HG02759 (cell line): ENCODE data around the gene CHRNA10.

Source experiments
- ATAC-seq: cut with Tn5 transposase; IDR thresholded peaks from one replicate; pipeline ENCODE4 v1.9.1; 2021; ENCODE audit warnings: mild to moderate bottlenecking, moderate library complexity; ENCODE audit not compliant: unreplicated experiment

The CHRNA10 gene

DNA sequence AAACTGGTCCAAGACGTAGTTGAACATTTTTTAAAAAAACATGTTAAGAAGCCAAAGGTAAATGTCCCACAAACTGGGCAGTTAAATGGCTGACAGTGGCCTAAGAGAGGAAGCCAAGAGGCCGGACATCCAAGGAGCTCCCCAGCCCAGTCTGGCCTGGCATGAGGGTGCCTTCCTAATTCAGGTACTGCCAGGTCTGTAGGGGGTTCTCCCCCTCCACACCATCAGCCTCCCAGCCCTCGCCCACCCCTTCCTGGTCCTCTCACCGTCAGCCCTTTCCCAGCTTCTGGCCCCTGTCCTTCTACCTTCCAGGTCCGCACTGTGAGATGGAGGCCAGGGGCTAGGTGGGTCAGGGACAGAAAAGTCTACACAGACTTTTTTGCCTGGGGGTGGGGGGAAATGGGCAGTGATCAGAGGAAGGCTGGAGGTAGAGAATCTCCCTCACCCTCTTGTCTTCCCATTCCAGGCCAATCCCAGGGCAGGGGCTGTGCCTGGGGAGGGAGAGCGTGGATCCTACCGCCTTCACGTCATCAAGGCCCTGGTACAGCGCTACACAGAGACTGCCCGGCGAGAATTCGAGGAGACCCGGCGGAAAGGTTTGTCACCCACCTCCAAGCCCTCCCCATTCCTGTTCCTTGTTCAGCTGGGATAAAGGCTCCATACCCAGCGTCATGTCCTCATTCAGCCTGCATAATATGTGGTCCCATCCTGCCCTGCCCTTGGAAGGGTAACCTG, 35.4 kb downstream of the CHRNA10 start:
- ATAC-seq, result no peak

DNA sequence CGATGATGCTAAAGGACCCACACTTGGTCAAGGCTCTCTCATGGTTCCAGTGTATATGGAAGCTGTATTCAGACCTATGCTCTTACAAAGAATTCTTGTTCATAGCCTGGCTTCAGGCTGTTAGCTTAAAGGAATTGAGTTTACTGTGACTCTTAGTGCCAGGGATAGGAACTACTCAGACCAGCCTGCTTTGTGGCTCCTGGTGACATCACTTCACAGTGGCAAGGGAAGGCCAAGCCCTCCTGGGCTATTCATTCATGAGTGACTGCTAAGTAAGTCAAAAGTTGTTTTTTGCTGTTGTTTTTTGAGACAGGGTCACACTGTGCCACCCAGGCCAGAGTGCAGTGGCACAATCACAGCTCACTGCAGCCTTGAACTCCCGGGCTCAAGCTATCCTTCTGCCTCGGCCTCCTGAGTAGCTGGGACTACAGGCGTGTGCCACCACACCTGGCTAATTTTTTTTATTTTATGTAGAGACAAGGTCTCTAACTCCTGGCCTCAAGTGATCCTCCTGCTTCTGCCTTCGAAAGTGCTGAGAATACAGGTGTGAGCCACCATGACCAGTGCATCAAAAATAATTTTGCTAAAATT, 39.0 kb downstream of the CHRNA10 start:
- ATAC-seq, result no peak

DNA sequence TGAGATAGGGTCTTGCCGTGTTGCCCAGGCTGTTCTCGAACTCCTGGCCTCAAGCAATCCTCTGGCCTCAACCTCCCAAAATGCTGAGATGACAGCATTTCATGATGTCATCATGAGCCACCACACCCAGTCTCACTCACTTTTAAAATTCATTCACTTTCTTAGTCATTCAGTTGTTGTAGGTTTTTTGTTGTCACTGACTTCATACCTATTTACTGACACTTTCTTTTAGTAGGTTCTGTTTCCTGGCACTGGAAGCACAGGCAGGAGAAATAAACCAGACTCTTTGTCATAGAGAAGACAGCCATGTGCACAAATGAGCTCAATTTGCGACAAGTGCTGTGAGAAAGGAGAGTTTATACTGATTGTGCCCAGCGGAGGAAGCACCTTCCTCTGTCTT, 39.9 kb downstream of the CHRNA10 start:
- ATAC-seq, result no peak

- no peak for ATAC-seq
Measured at GRCh38 chr11:3627291-3627690, 43.9 kb downstream of the CHRNA10 start.

GRCh38 chr11:3626250-3626960, 44.8 kb downstream of the CHRNA10 start:
- ATAC-seq, result no peak

GRCh38 chr11:3623767-3624458, 47.3 kb downstream of the CHRNA10 start:
- no peak for ATAC-seq

DNA sequence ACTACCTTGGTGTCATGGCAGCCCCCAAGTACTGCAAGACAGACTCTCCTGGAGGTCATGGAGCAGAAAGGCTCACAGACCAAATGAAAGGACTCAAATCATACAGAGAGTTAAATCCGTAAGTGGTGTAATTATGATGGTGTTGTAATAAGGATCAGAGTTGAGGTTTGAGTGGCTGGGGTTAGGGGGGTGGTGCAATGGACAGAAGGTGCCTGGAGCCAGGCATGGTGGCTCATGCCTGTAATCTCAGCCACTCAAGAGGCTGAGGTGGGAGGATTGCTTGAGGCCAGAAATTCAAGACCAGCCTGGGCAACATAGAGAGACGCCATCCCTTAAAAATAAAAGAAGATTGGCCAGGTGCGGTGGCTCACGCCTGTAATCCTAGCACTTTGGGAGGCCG, 48.1 kb downstream of the CHRNA10 start:
- ATAC-seq, result no peak

DNA sequence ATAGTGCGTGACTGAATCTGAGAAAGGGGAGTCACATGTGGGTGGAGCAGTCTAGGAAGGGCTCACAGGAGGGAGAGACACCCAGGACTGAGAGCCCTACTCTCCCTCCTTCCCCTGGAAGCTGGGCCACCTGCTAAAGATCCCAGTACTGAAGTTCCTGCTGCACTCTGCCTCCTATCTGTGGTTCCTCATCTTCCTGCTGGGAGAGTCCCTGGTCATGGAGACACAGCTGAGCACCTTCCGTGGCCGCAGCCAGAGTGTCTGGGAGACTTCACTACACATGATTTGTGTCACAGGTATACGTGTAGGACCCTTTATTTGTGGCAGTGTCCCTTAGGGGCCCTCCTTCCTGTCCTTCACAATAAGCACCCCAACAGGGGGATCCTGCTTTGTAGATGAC, 48.7 kb downstream of the CHRNA10 start:
- no peak for ATAC-seq

- no peak for ATAC-seq
Measured at GRCh38 chr11:3617990-3618389, 53.2 kb downstream of the CHRNA10 start.

- no peak for ATAC-seq
Measured at GRCh38 chr11:3616721-3617460, 54.3 kb downstream of the CHRNA10 start.

DNA sequence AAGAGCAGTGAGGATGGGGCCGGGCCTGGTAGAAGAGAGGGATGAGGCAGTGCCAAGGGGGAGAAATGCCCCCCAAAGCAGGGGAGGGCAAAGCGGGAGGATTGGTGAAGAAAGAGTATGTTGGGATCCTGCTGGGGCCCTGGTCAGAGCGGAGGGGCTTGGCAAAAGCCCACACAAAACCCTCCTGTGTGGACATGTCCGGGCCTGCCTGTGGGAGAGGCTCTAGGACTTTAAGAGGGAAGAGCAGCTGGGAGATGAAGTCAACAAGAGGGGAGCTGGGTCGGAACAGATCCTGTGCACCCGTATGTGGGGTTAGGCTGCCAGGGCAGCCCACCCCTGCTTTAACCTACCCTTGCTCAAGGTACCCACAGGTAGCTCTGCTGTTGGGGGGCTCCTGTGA, 55.2 kb downstream of the CHRNA10 start:
- no peak for ATAC-seq
